ENCODE measurements around the gene CEP104.

DNA sequence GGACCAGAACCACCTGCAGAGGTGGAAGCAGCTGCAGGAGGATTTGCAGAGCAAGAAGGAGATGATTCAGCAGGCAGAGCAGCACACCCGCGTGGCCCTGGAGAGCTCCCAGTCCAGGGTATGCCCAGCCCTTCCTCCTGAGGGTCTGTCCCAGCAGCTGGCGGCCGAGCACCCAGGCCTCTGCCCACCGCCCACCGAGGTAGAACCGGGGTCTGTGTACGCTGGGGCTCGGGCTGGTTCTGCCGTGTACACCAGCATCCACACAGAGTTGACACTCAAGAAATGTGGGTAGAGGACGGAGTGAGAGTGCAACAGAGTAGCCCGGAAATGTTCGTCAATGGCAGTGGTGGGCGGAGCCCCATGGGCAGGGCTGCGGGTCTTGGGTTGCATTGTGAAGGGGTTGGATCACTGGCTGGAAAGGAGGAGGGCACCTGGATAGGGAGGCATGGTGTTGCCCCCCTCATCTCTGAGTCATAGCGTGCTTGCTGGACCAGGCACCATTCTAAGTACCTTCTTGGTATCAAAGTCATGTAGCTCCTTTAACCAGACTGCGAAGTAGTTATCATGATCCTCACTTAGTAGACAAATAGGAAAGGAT, 89.6 kb downstream of the CEP104 start:
- TF ChIP-seq PTBP1 (IDR thresholded peaks at IDR 0.05; ENCODE audit: low read depth, low read length) (no peak), MAFK (IDR thresholded peaks at IDR 0.05; ENCODE audit: low read length) (no peak), SRSF1 (IDR thresholded peaks at IDR 0.05; ENCODE audit: low read depth, low read length) (no peak), NR2C1 (IDR thresholded peaks at IDR 0.05) (no peak), NR2C1 (tag; IDR thresholded peaks at IDR 0.05) (no peak)
